ENCODE measurements around the gene CAMSAP1.

GRCh38 chr9:135948446-135948845 lies 41.1 kb upstream of the CAMSAP1 start:
- no peak for TF ChIP-seq CTCF (IDR thresholded peaks at IDR 0.05)
- TF ChIP-seq POLR2A (IDR thresholded peaks at IDR 0.05) = no peak
